Glutamatergic neuron (in vitro differentiated cells): ENCODE results near the gene PIGQ. TPM values are rescaled to one million over a fixed set of nuclear protein-coding genes. Genes with fewer than 3 reads are reported as not detected.
A peak's percentile ranks its signal among the peaks of the same experiment; 100 is the strongest.

ENCODE experiments used
- DNase-seq: peaks from one replicate; pipeline ENCODE4 v3.0.0; 2022
- H3K27ac Mint-ChIP-seq: one replicate; pipeline ENCODE4 v1.8.0; 2020; ENCODE audit warnings: mild to moderate bottlenecking, mixed read lengths, inconsistent platforms; ENCODE audit not compliant: unreplicated experiment
- H3K27me3 Mint-ChIP-seq: one replicate; pipeline ENCODE4 v1.8.0; 2020; ENCODE audit warnings: mild to moderate bottlenecking, moderate library complexity, mixed read lengths, inconsistent platforms; ENCODE audit not compliant: unreplicated experiment
- H3K36me3 Mint-ChIP-seq: one replicate; pipeline ENCODE4 v1.8.0; 2020; ENCODE audit warnings: mild to moderate bottlenecking, mixed read lengths, inconsistent platforms; ENCODE audit not compliant: unreplicated experiment
- H3K4me1 Mint-ChIP-seq: one replicate; pipeline ENCODE4 v1.8.0; 2020; ENCODE audit warnings: mild to moderate bottlenecking, low read depth, mixed read lengths, inconsistent platforms; ENCODE audit not compliant: unreplicated experiment
- H3K4me3 Mint-ChIP-seq: one replicate; pipeline ENCODE4 v1.8.0; 2020; ENCODE audit warnings: mild to moderate bottlenecking, mixed read lengths, inconsistent platforms; ENCODE audit not compliant: unreplicated experiment
- H3K9me3 Mint-ChIP-seq: one replicate; pipeline ENCODE4 v1.8.0; 2020; ENCODE audit warnings: mild to moderate bottlenecking, moderate library complexity, mixed read lengths, inconsistent platforms; ENCODE audit not compliant: unreplicated experiment
- CTCF ChIP-seq: fragments of 200-600 bp; sonication (generic); IDR thresholded peaks from one replicate; pipeline ENCODE4 v1.5.0; 2021; ENCODE audit not compliant: partially characterized antibody, unreplicated experiment
- total RNA-seq: library from RNA; stranded (reverse); fragmentation: NEBNext Ultra II Directional; extraction: Animal tissue kit (Norgen Biotek cat#: 25700); gene quantifications from one replicate; pipeline ENCODE4 v1.2.1, GENCODE V29; 2021; ENCODE audit not compliant: unreplicated experiment

PIGQ gene
- total RNA-seq, 1 donor from 2014 or later: 85.0 TPM

GRCh38 chr16:627454-628239 lies 57.9 kb downstream of the PIGQ start:
- peak overlapping the region; percentile 29 for H3K27ac Mint-ChIP-seq
- peaks cover 14% of the 10 kb centered on the region for H3K9me3 Mint-ChIP-seq
- DNase-seq: peak; percentile 30
- no peak for TF ChIP-seq CTCF
- peaks cover 24% of the 10 kb centered on the region for H3K4me1 Mint-ChIP-seq
- H3K27me3 Mint-ChIP-seq: peaks cover 20% of the 10 kb centered on the region
- peak overlapping the region; percentile 38 for H3K4me3 Mint-ChIP-seq
- no peaks in the 10 kb centered on the region for H3K36me3 Mint-ChIP-seq

- Mint-ChIP-seq H3K4me1 (peaks cover 24% of the 10 kb centered on the region), H3K9me3 (peaks cover 14% of the 10 kb centered on the region), H3K4me3 (peak overlapping the region; percentile 86), H3K27ac (peak overlapping the region; percentile 99), H3K36me3 (no peaks in the 10 kb centered on the region), H3K27me3 (peaks cover 20% of the 10 kb centered on the region)
- TF ChIP-seq CTCF: no peak
- DNase-seq: no peak
These were observed 58.7 kb downstream of the PIGQ start for GRCh38 chr16:628321-629061.

GRCh38 chr16:629185-629832 lies 59.5 kb downstream of the PIGQ start:
- Mint-ChIP-seq H3K9me3 (peaks cover 14% of the 10 kb centered on the region), H3K36me3 (no peaks in the 10 kb centered on the region), H3K4me3 (peak overlapping the region; percentile 86), H3K27ac (peak overlapping the region; percentile 99), H3K27me3 (peaks cover 20% of the 10 kb centered on the region), H3K4me1 (peaks cover 18% of the 10 kb centered on the region)
- peak; percentile 97 for DNase-seq
- TF ChIP-seq CTCF: no peak

- no peak for TF ChIP-seq CTCF
- DNase-seq: no peak
- H3K9me3 Mint-ChIP-seq: peaks cover 14% of the 10 kb centered on the region
- H3K4me3 Mint-ChIP-seq: peak overlapping the region; percentile 74
- peaks cover 19% of the 10 kb centered on the region for H3K27me3 Mint-ChIP-seq
- H3K4me1 Mint-ChIP-seq: peaks cover 12% of the 10 kb centered on the region
- H3K36me3 Mint-ChIP-seq: no peaks in the 10 kb centered on the region
- H3K27ac Mint-ChIP-seq: peak overlapping the region; percentile 99
These were observed 60.1 kb downstream of the PIGQ start for GRCh38 chr16:629833-630248.
